Measurements from ENCODE around the gene EPS8. TPM values are rescaled to one million over a fixed set of nuclear protein-coding genes. Genes with fewer than 3 reads are reported as not detected.

EPS8 gene
- total RNA-seq, 4 donors from 2014 or later: 54.4 to 120 (median 78.7) TPM

- intact Hi-C loops (cut with DNase I): no loop called here
- no peaks in the 10 kb centered on the region for H3K36me3 ChIP-seq
- H3K4me1 ChIP-seq: no peaks in the 10 kb centered on the region
- TF ChIP-seq EP300 (IDR thresholded peaks at IDR 0.05) (no peak), POLR2AphosphoS5 (IDR thresholded peaks at IDR 0.05) (no peak), CTCF (IDR thresholded peaks at IDR 0.05) (no peak), POLR2A (IDR thresholded peaks at IDR 0.05; ENCODE audit: low read depth) (no peak)
- H3K27ac ChIP-seq (replicated peaks in 1 of 4): no peak overlapping the region
- no peak overlapping the region for H3K4me3 ChIP-seq
- H3K9me3 ChIP-seq: no peaks in the 10 kb centered on the region
- WGBS: 78% methylated on average over 3 of the region's 3 CpGs
- no peaks in the 10 kb centered on the region for H3K27me3 ChIP-seq
- DNase-seq (ENCODE audit: extremely low spot score): no peak
Measured at GRCh38 chr12:15677726-15678201, 111.4 kb downstream of the EPS8 start.

GRCh38 chr12:15677228-15677627 lies 112.0 kb downstream of the EPS8 start:
- intact Hi-C loops (cut with DNase I): no loop called here
- DNase-seq (ENCODE audit: extremely low spot score): no peak
- 82% methylated on average over 3 of the region's 3 CpGs for WGBS
- Histone ChIP-seq H3K9me3 (no peaks in the 10 kb centered on the region), H3K4me1 (no peaks in the 10 kb centered on the region), H3K36me3 (no peaks in the 10 kb centered on the region), H3K27ac (replicated peaks in 1 of 4) (no peak overlapping the region), H3K27me3 (no peaks in the 10 kb centered on the region), H3K4me3 (no peak overlapping the region)
- TF ChIP-seq POLR2A (IDR thresholded peaks at IDR 0.05; ENCODE audit: low read depth): no peak
- no peak for TF ChIP-seq CTCF (IDR thresholded peaks at IDR 0.05)
- no peak for TF ChIP-seq POLR2AphosphoS5 (IDR thresholded peaks at IDR 0.05)
- no peak for TF ChIP-seq EP300 (IDR thresholded peaks at IDR 0.05)

GRCh38 chr12:15672671-15673270 lies 116.4 kb downstream of the EPS8 start:
- intact Hi-C loops (cut with DNase I): no loop called here
- H3K27me3 ChIP-seq: no peaks in the 10 kb centered on the region
- DNase-seq (ENCODE audit: extremely low spot score): no peak
- H3K4me3 ChIP-seq: no peak overlapping the region
- 97% methylated on average over 5 of the region's 5 CpGs for WGBS
- no peak overlapping the region for H3K27ac ChIP-seq (replicated peaks in 1 of 4)
- H3K4me1 ChIP-seq: peaks cover 0 to 28% (median 20%) of the 10 kb centered on the region in 4 donors
- H3K36me3 ChIP-seq: no peaks in the 10 kb centered on the region
- no peak for TF ChIP-seq POLR2AphosphoS5 (IDR thresholded peaks at IDR 0.05)
- TF ChIP-seq EP300 (IDR thresholded peaks at IDR 0.05): no peak
- no peak for TF ChIP-seq POLR2A (IDR thresholded peaks at IDR 0.05; ENCODE audit: low read depth)
- no peak for TF ChIP-seq CTCF (IDR thresholded peaks at IDR 0.05)
- no peaks in the 10 kb centered on the region for H3K9me3 ChIP-seq

- Histone ChIP-seq H3K9me3 (no peaks in the 10 kb centered on the region), H3K27me3 (no peaks in the 10 kb centered on the region), H3K36me3 (peaks cover 0 to under 1% (median 0%) of the 10 kb centered on the region in 4 donors), H3K4me1 (peaks cover 0 to 28% (median 20%) of the 10 kb centered on the region in 4 donors), H3K4me3 (no peak overlapping the region), H3K27ac (replicated peaks in 1 of 4) (no peak overlapping the region)
- DNase-seq (ENCODE audit: extremely low spot score): no peak
- no peak for TF ChIP-seq POLR2AphosphoS5 (IDR thresholded peaks at IDR 0.05)
- TF ChIP-seq EP300 (IDR thresholded peaks at IDR 0.05): no peak
- TF ChIP-seq POLR2A (IDR thresholded peaks at IDR 0.05; ENCODE audit: low read depth): no peak
- TF ChIP-seq CTCF (IDR thresholded peaks at IDR 0.05): no peak
- intact Hi-C loops (cut with DNase I): no loop called here
- WGBS: 92% methylated on average over 3 of the region's 3 CpGs
Measured at GRCh38 chr12:15670756-15671155, 118.4 kb downstream of the EPS8 start.
